ENCODE measurements around the gene LMF1. TPM values are rescaled to one million over a fixed set of nuclear protein-coding genes. Genes with fewer than 3 reads are reported as not detected.

LMF1 gene
- polyA plus RNA-seq, 1 donor from 2014 or later, result 16.2 TPM

DNA sequence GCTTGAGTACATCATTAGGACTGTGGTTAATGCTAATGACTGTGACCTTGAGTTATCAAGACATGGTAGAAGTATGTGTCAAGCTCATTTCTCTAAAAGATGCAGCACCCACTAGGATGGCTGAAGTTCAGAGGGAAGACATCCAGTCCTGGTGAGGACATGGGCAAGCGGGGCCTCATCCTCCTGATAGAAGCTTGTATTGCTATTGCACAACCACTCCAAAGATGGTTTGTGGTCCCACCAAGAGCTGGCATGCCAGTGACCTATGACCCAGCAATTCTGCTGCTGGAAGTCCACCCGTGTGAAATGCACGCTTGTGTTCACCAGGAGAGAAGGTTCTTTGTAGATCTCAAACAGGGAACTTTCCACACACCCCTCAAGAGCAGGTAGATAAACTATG is 25.0 kb upstream of the LMF1 start:
- Histone ChIP-seq H3K27ac (ENCODE audit: low read length) (no peak overlapping the region), H3K36me3 (ENCODE audit: insufficient read depth, low read length) (no peaks in the 10 kb centered on the region)

DNA sequence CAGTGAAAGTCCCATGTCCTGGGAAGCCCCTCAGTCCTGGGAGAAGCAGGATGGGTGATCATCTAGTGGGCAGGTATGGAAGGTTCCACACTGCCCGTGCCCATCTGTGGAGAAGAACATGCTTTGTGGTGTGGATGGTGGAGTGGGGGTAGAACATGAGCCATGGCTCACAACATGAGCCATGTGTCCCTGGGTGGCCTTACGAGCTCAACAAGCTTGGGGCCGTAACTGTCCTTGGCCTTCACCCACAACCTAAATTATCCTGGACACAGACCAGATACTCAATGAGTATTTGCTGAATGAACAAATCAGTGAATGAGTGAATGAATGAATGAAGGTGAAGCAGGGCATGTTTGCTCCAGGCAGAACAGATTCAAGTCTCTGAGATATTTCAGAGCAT is 24.3 kb upstream of the LMF1 start:
- TF ChIP-seq SMC3 (conservative IDR thresholded peaks at IDR 0.05; ENCODE audit: poor library complexity) (no peak), POLR2AphosphoS5 (IDR thresholded peaks at IDR 0.05) (no peak), MXI1 (conservative IDR thresholded peaks at IDR 0.05; ENCODE audit: poor library complexity, severe bottlenecking) (no peak), EZH2 (IDR thresholded peaks at IDR 0.05; ENCODE audit: borderline replicate concordance, insufficient read depth, low read length, poor library complexity, severe bottlenecking) (no peak), TAF1 (IDR thresholded peaks at IDR 0.05; ENCODE audit: low read depth) (no peak), RAD21 (conservative IDR thresholded peaks at IDR 0.05) (no peak), EP300 (conservative IDR thresholded peaks at IDR 0.05; ENCODE audit: poor library complexity, severe bottlenecking) (no peak)
- TF ChIP-seq, protein P1, sequence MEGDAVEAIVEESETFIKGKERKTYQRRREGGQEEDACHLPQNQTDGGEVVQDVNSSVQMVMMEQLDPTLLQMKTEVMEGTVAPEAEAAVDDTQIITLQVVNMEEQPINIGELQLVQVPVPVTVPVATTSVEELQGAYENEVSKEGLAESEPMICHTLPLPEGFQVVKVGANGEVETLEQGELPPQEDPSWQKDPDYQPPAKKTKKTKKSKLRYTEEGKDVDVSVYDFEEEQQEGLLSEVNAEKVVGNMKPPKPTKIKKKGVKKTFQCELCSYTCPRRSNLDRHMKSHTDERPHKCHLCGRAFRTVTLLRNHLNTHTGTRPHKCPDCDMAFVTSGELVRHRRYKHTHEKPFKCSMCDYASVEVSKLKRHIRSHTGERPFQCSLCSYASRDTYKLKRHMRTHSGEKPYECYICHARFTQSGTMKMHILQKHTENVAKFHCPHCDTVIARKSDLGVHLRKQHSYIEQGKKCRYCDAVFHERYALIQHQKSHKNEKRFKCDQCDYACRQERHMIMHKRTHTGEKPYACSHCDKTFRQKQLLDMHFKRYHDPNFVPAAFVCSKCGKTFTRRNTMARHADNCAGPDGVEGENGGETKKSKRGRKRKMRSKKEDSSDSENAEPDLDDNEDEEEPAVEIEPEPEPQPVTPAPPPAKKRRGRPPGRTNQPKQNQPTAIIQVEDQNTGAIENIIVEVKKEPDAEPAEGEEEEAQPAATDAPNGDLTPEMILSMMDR (IDR thresholded peaks at IDR 0.05; ENCODE audit: poor library complexity, severe bottlenecking), result no peak
- TF ChIP-seq, protein P2, sequence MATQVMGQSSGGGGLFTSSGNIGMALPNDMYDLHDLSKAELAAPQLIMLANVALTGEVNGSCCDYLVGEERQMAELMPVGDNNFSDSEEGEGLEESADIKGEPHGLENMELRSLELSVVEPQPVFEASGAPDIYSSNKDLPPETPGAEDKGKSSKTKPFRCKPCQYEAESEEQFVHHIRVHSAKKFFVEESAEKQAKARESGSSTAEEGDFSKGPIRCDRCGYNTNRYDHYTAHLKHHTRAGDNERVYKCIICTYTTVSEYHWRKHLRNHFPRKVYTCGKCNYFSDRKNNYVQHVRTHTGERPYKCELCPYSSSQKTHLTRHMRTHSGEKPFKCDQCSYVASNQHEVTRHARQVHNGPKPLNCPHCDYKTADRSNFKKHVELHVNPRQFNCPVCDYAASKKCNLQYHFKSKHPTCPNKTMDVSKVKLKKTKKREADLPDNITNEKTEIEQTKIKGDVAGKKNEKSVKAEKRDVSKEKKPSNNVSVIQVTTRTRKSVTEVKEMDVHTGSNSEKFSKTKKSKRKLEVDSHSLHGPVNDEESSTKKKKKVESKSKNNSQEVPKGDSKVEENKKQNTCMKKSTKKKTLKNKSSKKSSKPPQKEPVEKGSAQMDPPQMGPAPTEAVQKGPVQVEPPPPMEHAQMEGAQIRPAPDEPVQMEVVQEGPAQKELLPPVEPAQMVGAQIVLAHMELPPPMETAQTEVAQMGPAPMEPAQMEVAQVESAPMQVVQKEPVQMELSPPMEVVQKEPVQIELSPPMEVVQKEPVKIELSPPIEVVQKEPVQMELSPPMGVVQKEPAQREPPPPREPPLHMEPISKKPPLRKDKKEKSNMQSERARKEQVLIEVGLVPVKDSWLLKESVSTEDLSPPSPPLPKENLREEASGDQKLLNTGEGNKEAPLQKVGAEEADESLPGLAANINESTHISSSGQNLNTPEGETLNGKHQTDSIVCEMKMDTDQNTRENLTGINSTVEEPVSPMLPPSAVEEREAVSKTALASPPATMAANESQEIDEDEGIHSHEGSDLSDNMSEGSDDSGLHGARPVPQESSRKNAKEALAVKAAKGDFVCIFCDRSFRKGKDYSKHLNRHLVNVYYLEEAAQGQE (IDR thresholded peaks at IDR 0.05; ENCODE audit: borderline replicate concordance), result no peak
- H3K27ac ChIP-seq (ENCODE audit: low read length), result no peak overlapping the region
- H3K36me3 ChIP-seq (ENCODE audit: insufficient read depth, low read length), result no peaks in the 10 kb centered on the region
- H4K20me1 ChIP-seq (ENCODE audit: insufficient read depth), result no peaks in the 10 kb centered on the region
- no peak overlapping the region for H3K4me2 ChIP-seq (ENCODE audit: low read length)
- H3K9me3 ChIP-seq (ENCODE audit: low read length), result peaks cover 13% of the 10 kb centered on the region
- H2AFZ ChIP-seq (ENCODE audit: low read depth, low read length), result no peak overlapping the region
- H3F3A ChIP-seq (ENCODE audit: insufficient read depth, low read length, poor library complexity, severe bottlenecking), result no peaks in the 10 kb centered on the region
- no peaks in the 10 kb centered on the region for H3K9me2 ChIP-seq (ENCODE audit: insufficient read depth, low read length)
- no peak overlapping the region for H3K9ac ChIP-seq (ENCODE audit: low read length)
- H3K27me3 ChIP-seq (ENCODE audit: insufficient read depth, low read depth, low read length), result no peaks in the 10 kb centered on the region
- H3K4me3 ChIP-seq (ENCODE audit: low read length), result no peak overlapping the region
- no peaks in the 10 kb centered on the region for H3K79me2 ChIP-seq (replicated peaks; ENCODE audit: insufficient read depth, low read length)

More for the DNA sequence above, 25.0 kb upstream of the LMF1 start:
- Histone ChIP-seq H3K4me2 (ENCODE audit: low read length) (no peak overlapping the region), H3F3A (ENCODE audit: insufficient read depth, low read length, poor library complexity, severe bottlenecking) (no peaks in the 10 kb centered on the region), H2AFZ (ENCODE audit: low read depth, low read length) (no peak overlapping the region), H3K9me3 (ENCODE audit: low read length) (peaks cover 13% of the 10 kb centered on the region), H3K4me3 (ENCODE audit: low read length) (no peak overlapping the region), H3K9ac (ENCODE audit: low read length) (no peak overlapping the region), H3K9me2 (ENCODE audit: insufficient read depth, low read length) (no peaks in the 10 kb centered on the region), H4K20me1 (ENCODE audit: insufficient read depth) (no peaks in the 10 kb centered on the region), H3K79me2 (replicated peaks; ENCODE audit: insufficient read depth, low read length) (no peaks in the 10 kb centered on the region), H3K27me3 (ENCODE audit: insufficient read depth, low read depth, low read length) (no peaks in the 10 kb centered on the region)
- TF ChIP-seq MXI1 (conservative IDR thresholded peaks at IDR 0.05; ENCODE audit: poor library complexity, severe bottlenecking) (no peak), EP300 (conservative IDR thresholded peaks at IDR 0.05; ENCODE audit: poor library complexity, severe bottlenecking) (no peak), POLR2AphosphoS5 (IDR thresholded peaks at IDR 0.05) (no peak), SMC3 (conservative IDR thresholded peaks at IDR 0.05; ENCODE audit: poor library complexity) (no peak), EZH2 (IDR thresholded peaks at IDR 0.05; ENCODE audit: borderline replicate concordance, insufficient read depth, low read length, poor library complexity, severe bottlenecking) (no peak), TAF1 (IDR thresholded peaks at IDR 0.05; ENCODE audit: low read depth) (no peak), RAD21 (conservative IDR thresholded peaks at IDR 0.05) (no peak)
- TF ChIP-seq, protein P2 (IDR thresholded peaks at IDR 0.05; ENCODE audit: borderline replicate concordance), result no peak
- TF ChIP-seq, protein P1 (IDR thresholded peaks at IDR 0.05; ENCODE audit: poor library complexity, severe bottlenecking), result no peak

Measured in neural cell (in vitro differentiated cells).